T-helper 2 cell treated with Interferon-gamma antibody and Interleukin-4, amounts not matched to agents 100 ng/mL and 5 ng/mL, for 36 hours (primary cell): ENCODE measurements around the gene SASS6. TPM values are rescaled to one million over a fixed set of nuclear protein-coding genes. Genes with fewer than 3 reads are reported as not detected.

Experiments
- intact Hi-C: fragments of 100-400 bp; cut with micrococcal nuclease; formaldehyde crosslinking; loops from one replicate; pipeline ENCODE4 v1.15.1; 2023
- total RNA-seq: library from RNA; stranded (reverse); gene quantifications from 2 replicates; pipeline ENCODE4 v1.2.3, GENCODE V29; 2022

Gene SASS6
- total RNA-seq, 1 donor from 2014 or later, result 14.5 TPM

- intact Hi-C loops, result no loop called here
Observed at GRCh38 chr1:100109554-100110066, 23.1 kb downstream of the SASS6 start.

GRCh38 chr1:100107696-100108095, 25.0 kb downstream of the SASS6 start:
- intact Hi-C loops, result no loop called here

GRCh38 chr1:100101564-100101963, 31.2 kb downstream of the SASS6 start:
- intact Hi-C loops, result no loop called here

- intact Hi-C loops, result no loop called here
Observed at GRCh38 chr1:100100202-100100601, 32.5 kb downstream of the SASS6 start.

DNA sequence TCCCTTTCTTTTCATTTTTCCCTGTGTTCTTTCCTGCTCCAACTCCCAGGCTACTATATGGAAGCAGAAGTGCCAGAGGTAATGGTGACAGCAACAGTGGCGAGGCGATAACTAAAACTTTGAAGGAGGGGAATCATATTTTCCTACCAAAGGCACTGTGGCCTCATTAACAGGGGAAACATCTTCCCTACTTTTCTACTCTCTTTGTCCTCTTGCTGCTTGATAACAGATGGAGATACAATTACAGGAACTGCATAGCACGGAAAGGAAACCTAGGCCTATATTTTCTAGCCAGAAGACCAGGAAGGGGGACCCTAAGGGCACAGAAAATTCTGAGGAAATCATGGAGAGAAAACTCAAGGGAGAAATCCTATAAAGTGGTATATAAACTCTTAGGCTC, 42.3 kb downstream of the SASS6 start:
- intact Hi-C loops, result no loop called here

DNA sequence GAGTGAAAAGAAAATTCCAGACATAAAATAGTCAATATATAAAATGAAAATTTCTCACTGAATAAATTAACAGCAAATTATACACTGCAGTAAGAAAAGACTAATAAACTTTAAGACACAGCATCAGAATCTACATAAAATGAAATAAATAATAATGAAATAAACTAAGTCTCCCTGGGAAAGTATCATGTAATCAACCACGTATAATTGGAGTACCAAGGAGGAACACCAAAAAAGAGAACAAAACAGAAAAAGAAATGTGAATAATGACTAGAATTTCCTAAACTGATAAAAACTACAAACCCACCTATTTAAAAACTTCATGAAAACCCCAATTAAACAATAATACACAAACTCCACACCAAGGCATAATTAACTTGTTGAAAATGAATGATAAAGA, 43.6 kb downstream of the SASS6 start:
- intact Hi-C loops, result no loop called here

- intact Hi-C loops, result no loop called here
Observed at GRCh38 chr1:100087396-100087795, 45.3 kb downstream of the SASS6 start.

- intact Hi-C loops, result no loop called here
Observed at GRCh38 chr1:100080331-100080730, 52.4 kb downstream of the SASS6 start.

DNA sequence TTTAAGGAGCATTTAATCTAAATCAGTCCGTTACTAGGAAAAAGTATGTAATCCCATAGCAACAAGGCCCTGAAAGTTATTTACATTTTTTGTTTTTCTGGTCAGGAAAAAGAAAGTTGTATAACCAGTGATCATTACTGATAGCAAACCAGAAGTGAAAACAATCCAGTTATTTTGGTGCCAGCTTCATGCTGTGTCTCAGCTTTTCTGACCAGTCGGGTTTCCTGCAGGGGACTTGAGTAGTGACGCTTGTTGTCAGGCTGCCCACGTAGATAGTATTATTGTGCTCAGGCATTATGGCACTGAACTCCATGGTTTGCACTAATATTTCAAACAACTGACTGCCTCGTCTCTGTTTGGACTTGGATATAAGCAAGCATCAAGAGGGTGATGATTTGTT, 55.2 kb downstream of the SASS6 start:
- intact Hi-C loops, result no loop called here

GRCh38 chr1:100076744-100077143, 56.0 kb downstream of the SASS6 start:
- intact Hi-C loops, result no loop called here

DNA sequence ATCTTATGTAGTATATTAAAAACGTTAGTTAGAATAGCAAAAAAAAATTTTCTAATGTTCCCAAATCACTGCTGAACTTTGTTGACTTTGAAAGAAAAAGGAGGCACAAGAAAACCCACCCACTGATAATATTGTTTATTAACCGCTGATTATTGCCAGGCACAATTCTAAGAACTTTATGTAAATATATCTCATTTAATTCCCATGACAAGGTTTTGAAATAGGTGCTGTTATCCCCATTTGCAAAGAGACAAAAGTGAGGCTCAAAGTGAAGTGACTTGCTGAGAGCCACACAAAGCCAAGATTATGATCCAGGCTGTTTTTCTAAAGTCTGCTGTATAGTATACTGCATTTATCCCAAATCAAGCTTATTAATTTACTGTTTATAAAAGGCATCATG, 56.4 kb downstream of the SASS6 start:
- intact Hi-C loops, result no loop called here

GRCh38 chr1:100075773-100076172, 57.0 kb downstream of the SASS6 start:
- intact Hi-C loops, result no loop called here

GRCh38 chr1:100074604-100075395, 57.9 kb downstream of the SASS6 start:
- intact Hi-C loops, result no loop called here

DNA sequence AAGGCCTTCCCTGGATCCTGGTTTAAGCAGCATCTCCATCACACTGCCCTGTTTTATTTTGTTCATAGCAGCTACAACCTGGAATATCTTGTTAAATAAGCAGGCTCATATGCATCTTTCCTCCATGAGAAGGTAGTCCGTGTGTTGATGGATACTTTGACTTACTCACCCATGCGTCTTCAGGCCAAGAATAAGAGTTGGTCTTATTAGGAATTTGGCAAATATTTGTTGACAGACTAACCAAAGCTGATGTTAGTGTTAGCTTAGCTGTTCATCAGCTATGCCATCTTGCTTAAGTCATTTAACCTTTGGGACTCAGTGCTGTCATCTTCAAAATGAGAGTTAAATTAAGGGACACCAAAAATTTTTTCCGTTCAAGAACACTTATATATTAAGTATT, 59.2 kb downstream of the SASS6 start:
- intact Hi-C loops, result no loop called here

GRCh38 chr1:100070201-100070939, 62.4 kb downstream of the SASS6 start:
- intact Hi-C loops, result no loop called here

DNA sequence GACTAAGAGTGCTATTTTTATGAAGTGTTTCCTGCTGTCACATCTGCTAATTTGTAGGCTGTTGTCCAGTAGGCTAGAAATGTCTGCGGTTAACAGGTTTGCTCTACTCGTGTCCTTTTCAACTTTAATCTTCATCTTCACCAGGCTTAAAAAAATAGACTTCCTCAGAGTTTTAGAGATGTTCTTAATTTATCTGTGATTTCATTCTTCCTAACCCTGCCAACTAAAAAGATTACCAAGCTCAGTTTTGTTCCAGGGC, 66.8 kb downstream of the SASS6 start:
- intact Hi-C loops, result no loop called here

DNA sequence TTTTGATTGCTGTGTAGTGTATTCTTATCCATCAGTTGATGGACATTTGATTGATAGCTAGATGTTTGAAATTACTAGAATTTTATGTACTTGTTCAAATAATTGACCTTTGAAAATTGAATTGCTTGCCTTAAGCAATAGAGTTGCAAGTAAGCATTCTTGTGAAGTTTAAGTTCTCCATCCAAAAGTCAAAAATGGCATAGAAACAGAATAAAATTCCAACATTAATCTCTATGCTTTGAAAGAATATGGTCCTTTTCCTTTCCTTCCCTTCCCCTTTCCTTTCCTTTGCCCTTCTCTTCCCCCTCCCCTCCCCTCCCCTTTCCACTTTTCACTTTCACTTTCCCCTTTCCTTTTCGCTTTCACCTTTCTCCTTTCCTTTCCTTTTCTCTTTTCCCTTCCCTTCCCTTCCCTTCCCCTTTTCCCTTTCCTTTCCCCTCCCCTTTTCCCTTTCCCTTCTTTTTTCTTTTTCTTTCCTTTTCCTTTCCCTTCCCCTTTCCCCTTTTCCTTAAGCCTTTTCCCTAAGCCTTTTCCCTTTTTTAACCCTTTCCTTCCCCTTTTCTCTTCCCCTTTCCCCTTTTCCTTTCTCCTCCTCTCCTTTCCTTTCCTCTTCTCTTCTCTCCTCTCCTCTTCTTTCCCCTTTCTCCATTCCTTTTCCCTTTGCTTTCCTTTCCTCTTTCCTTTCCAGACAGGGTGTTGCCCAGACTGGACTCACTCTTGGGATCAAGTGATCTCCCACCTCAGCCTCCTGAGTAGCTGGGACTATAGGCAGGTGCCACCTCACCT, 67.4 kb downstream of the SASS6 start:
- intact Hi-C loops, result no loop called here

GRCh38 chr1:100061681-100062080, 71.0 kb downstream of the SASS6 start:
- intact Hi-C loops, result no loop called here

DNA sequence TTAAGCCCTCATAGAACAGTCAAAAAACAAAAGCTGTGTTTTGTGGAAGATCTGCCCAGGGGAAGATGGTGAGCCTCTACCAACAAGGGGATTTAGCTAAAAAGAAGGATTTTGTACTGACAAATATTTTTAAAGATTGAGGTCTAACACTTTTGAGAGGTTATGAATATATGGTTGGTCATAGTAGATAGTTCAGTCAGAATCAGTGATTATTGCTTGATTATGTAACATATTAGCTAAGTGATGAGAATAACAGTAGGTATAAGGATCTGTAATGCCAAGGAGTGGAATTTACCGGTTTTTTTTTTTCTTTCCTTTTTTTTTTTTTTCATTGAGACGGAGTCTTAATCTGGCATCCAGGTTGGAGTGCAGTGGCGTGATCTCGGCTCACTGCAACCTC, 79.0 kb downstream of the SASS6 start:
- intact Hi-C loops, result no loop called here

GRCh38 chr1:100053119-100053518, 79.6 kb downstream of the SASS6 start:
- intact Hi-C loops, result no loop called here

- intact Hi-C loops, result no loop called here
Observed at GRCh38 chr1:100051893-100052292, 80.8 kb downstream of the SASS6 start.

DNA sequence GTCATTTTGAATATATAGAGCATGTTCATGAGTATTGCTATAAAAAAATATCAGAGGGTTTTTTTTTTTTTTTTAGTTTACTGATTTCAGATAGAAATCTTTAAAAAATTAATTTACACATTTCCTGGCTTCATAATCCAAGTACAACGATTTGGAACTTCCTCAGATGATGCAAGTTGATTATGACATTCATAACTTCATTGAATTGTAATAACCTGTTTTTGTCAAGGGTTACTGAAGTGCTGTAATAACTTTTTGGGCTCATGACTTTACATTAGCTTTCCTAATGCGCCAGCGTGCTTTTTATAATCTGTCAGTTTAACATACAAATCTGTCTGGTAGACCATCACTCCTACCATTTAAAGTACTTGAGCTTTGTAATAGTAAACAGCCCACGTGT, 81.3 kb downstream of the SASS6 start:
- intact Hi-C loops, result no loop called here
